Upper lobe of left lung (tissue), 4 donors: ENCODE results near the gene LAYN.

ENCODE experiments used
- CTCF ChIP-seq, 6 experiments: fragments of 450-650 bp in 4 of 6; fragments of 200-600 bp in 2 of 6; sonication (generic) in 2 of 6; IDR thresholded peaks; one replicate each; pipeline ENCODE4 v1.5.1; 2016 to 2019; ENCODE audit warnings: antibody characterized with exemption in 6 of 6
- EP300 ChIP-seq, 4 donors: sonication (generic); formaldehyde crosslinking; IDR thresholded peaks; one replicate each; pipeline ENCODE4 v1.5.1; 2017; ENCODE audit warnings: antibody characterized with exemption in 4 of 4, control low read depth in 2 of 4
- POLR2A ChIP-seq, 4 donors: fragments of 450-650 bp; IDR thresholded peaks; one replicate each; pipeline ENCODE4 v1.5.1; 2016 to 2017; ENCODE audit warnings: antibody characterized with exemption in 4 of 4, mild to moderate bottlenecking in 2 of 4
- POLR2AphosphoS5 ChIP-seq, 2 donors: sonication (generic); formaldehyde crosslinking; IDR thresholded peaks; one replicate each; pipeline ENCODE4 v1.5.1; 2017; ENCODE audit warnings: antibody characterized with exemption in 2 of 2

GRCh38 chr11:111561791-111562325 lies 21.3 kb downstream of the LAYN start:
- TF ChIP-seq POLR2A (IDR thresholded peaks at IDR 0.05) (no peak), CTCF (IDR thresholded peaks at IDR 0.05) (no peak), POLR2AphosphoS5 (IDR thresholded peaks at IDR 0.05) (no peak), EP300 (IDR thresholded peaks at IDR 0.05) (no peak)
